Heart left ventricle (tissue), 16 donors: ENCODE data around the gene RNF2. TPM values are rescaled to one million over a fixed set of nuclear protein-coding genes. Genes with fewer than 3 reads are reported as not detected.

ENCODE experiments used
- ATAC-seq, 4 donors: fragments of 200-7000 bp; cut with Tn5 transposase; one replicate each; pipeline ENCODE4 v1.9.1; 2020 to 2022; ENCODE audit warnings: moderate library complexity in 4 of 4, mild to moderate bottlenecking in 3 of 4, moderate number of reproducible peaks in 1 of 4
- DNase-seq, 5 donors: peaks; one replicate each; pipeline ENCODE4 v3.0.0-alpha.2; 2020
- H3K27ac ChIP-seq, 12 donors: fragments of 200-600 bp; sonication (generic) in 4 of 12; one replicate each; pipeline versions ENCODE4 v1.5.0 to v1.8.0; 2016 to 2022; ENCODE audit warnings: mild to moderate bottlenecking in 2 of 12
- H3K27me3 ChIP-seq, 9 donors: fragments of 200-600 bp; sonication (generic) in 2 of 9; one replicate each; pipeline versions ENCODE4 v1.5.1 to v1.8.0; 2016 to 2022; ENCODE audit warnings: mild to moderate bottlenecking in 3 of 9
- H3K36me3 ChIP-seq, 9 donors: fragments of 200-600 bp; sonication (generic) in 2 of 9; one replicate each; pipeline versions ENCODE4 v1.5.0 to v1.8.0; 2018 to 2022; ENCODE audit warnings: mild to moderate bottlenecking in 2 of 9
- H3K4me1 ChIP-seq, 12 donors: fragments of 200-600 bp; sonication (generic) in 4 of 12; one replicate each; pipeline versions ENCODE4 v1.5.0 to v1.8.0; 2016 to 2022; ENCODE audit warnings: mild to moderate bottlenecking in 3 of 12
- H3K4me3 ChIP-seq, 12 donors: fragments of 200-600 bp; sonication (generic) in 4 of 12; one replicate each; pipeline versions ENCODE4 v1.5.0 to v1.8.0; 2017 to 2022; ENCODE audit warnings: mild to moderate bottlenecking in 9 of 12, moderate library complexity in 4 of 12
- H3K9me3 ChIP-seq, 12 donors: fragments of 200-600 bp; sonication (generic) in 4 of 12; one replicate each; pipeline versions ENCODE4 v1.5.0 to v1.8.0; 2016 to 2022; ENCODE audit warnings: mild to moderate bottlenecking in 1 of 12
- POLR2A ChIP-seq, 2 donors: fragments of 450-650 bp; IDR thresholded peaks; one replicate each; pipeline ENCODE4 v1.6.1; 2017; ENCODE audit warnings: antibody characterized with exemption in 2 of 2, mild to moderate bottlenecking in 2 of 2, moderate library complexity in 2 of 2
- WGBS, 4 donors: extraction: QIAGEN DNeasy Blood & Tissue Kit in 2 of 4; methylation state at CpG; one replicate each; pipeline versions ENCODE4 v1.1.5 to v1.1.7; 2013 to 2018; 5-methylcytosine and 5-hydroxymethylcytosine counted together
- intact Hi-C, 10 donors: fragments of 100-400 bp; cut with DNase I; formaldehyde crosslinking; loops; one replicate each; pipeline versions ENCODE4 v1.11.1 to v1.14.2; 2022
- polyA plus RNA-seq, 2 donors: library from polyadenylated mRNA; stranded (reverse); fragments of 200-250 nt; gene quantifications; one replicate each; pipeline ENCODE4 v1.2.3, GENCODE V29; 2013
- total RNA-seq, 9 donors: library from RNA; depleted of rRNA in 2 of 9; stranded (reverse); fragments of >200 nt in 2 of 9; fragmentation: NEBNext Ultra II Directional in 3 of 9; extraction: Animal tissue kit (Norgen Biotek cat#: 25700) in 3 of 9; gene quantifications; one replicate each; pipeline versions ENCODE4 v1.1.0 to v1.2.4, GENCODE V29; 2016 to 2023
- TF ChIP-seq, protein P1 (sequence below), 12 donors: fragments of 200-600 bp; sonication (generic) in 4 of 12; IDR thresholded peaks; one replicate each; pipeline versions ENCODE4 v1.5.0 to v1.8.0; 2018 to 2022; ENCODE audit warnings: antibody characterized with exemption in 12 of 12, mild to moderate bottlenecking in 5 of 12
- donor health status: ischemic (EF 13 %, LVEDD 7.1; RV severe dilation, severe dysfunction).
- donor health status: healthy with polysubstance abuse.
- donor health status: DM: no; HTN: yes; CAD: no.
- donor health status: DM: no; HTN: no; CAD: no.
- donor health status: ischemic (EF 25% LVEDD 6.9; RV normal size, moderate dysfunction).
- donor health status: ischemic (EF 25% LVEDD 5.7; RV mildly dilated, moderate dysfunction).
- donor health status: healthy.
- donor health status: DM: yes; HTN: yes; CAD: no.
- donor health status: ischemic (EF 35%, LVEDD 5.7; RV mildly dilated, moderate dysfunction).
- donor health status: nonischemic (EF 11% LVEDD 7.7; RV severe dilation, severe dysfunction).
- donor health status: DM: yes; HTN: yes; CAD: no.
- donor health status: PGD.
- donor health status: ischemic (EF 29% LVEDD 5.4; RV normal size, mild dysfunction).
- donor health status: nonischemic (EF 23%, LVEDD 6.1; RV moderate dilation, normal function).

The RNF2 gene
- total and polyA plus RNA-seq, 11 donors, result 2.7 to 18.6 (median 12.4) TPM

- intact Hi-C loops, result no loop called here
- Histone ChIP-seq H3K36me3 (no peaks in the 10 kb centered on the region), H3K27me3 (no peaks in the 10 kb centered on the region), H3K4me1 (peaks cover 0 to 18% (median 6%) of the 10 kb centered on the region in 12 donors), H3K9me3 (no peaks in the 10 kb centered on the region), H3K4me3 (no peak overlapping the region), H3K27ac (no peak overlapping the region)
- TF ChIP-seq, protein P1, sequence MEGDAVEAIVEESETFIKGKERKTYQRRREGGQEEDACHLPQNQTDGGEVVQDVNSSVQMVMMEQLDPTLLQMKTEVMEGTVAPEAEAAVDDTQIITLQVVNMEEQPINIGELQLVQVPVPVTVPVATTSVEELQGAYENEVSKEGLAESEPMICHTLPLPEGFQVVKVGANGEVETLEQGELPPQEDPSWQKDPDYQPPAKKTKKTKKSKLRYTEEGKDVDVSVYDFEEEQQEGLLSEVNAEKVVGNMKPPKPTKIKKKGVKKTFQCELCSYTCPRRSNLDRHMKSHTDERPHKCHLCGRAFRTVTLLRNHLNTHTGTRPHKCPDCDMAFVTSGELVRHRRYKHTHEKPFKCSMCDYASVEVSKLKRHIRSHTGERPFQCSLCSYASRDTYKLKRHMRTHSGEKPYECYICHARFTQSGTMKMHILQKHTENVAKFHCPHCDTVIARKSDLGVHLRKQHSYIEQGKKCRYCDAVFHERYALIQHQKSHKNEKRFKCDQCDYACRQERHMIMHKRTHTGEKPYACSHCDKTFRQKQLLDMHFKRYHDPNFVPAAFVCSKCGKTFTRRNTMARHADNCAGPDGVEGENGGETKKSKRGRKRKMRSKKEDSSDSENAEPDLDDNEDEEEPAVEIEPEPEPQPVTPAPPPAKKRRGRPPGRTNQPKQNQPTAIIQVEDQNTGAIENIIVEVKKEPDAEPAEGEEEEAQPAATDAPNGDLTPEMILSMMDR (IDR thresholded peaks at IDR 0.05), result no peak
- no peak for TF ChIP-seq POLR2A (IDR thresholded peaks at IDR 0.05)
- ATAC-seq (no peak), DNase-seq (no peak)
Observed at GRCh38 chr1:185070051-185070450, 24.7 kb downstream of the RNF2 start.

GRCh38 chr1:185073725-185074124 lies 28.4 kb downstream of the RNF2 start:
- intact Hi-C loops, result no loop called here
- Histone ChIP-seq H3K36me3 (no peaks in the 10 kb centered on the region), H3K4me1 (peaks cover 0 to 5% (median 0%) of the 10 kb centered on the region in 12 donors), H3K27me3 (no peaks in the 10 kb centered on the region), H3K4me3 (no peak overlapping the region), H3K27ac (no peak overlapping the region), H3K9me3 (no peaks in the 10 kb centered on the region)
- ATAC-seq (no peak), DNase-seq (no peak)
- TF ChIP-seq, protein P1 (IDR thresholded peaks at IDR 0.05), result no peak
- TF ChIP-seq POLR2A (IDR thresholded peaks at IDR 0.05), result no peak
- WGBS, 4 donors, result 95 to 99% (median 97%) methylated on average over 2 of the region's 2 CpGs

- no peak for DNase-seq
- Histone ChIP-seq H3K27ac (no peak overlapping the region), H3K4me1 (peaks cover 0 to 4% (median 0%) of the 10 kb centered on the region in 12 donors), H3K36me3 (no peaks in the 10 kb centered on the region), H3K27me3 (no peaks in the 10 kb centered on the region), H3K4me3 (no peak overlapping the region), H3K9me3 (no peaks in the 10 kb centered on the region)
- ATAC-seq, result no peak
- TF ChIP-seq, protein P1 (IDR thresholded peaks at IDR 0.05), result no peak
- no peak for TF ChIP-seq POLR2A (IDR thresholded peaks at IDR 0.05)
- intact Hi-C loops, result no loop called here
Observed at GRCh38 chr1:185074307-185074706, 28.9 kb downstream of the RNF2 start.

DNA sequence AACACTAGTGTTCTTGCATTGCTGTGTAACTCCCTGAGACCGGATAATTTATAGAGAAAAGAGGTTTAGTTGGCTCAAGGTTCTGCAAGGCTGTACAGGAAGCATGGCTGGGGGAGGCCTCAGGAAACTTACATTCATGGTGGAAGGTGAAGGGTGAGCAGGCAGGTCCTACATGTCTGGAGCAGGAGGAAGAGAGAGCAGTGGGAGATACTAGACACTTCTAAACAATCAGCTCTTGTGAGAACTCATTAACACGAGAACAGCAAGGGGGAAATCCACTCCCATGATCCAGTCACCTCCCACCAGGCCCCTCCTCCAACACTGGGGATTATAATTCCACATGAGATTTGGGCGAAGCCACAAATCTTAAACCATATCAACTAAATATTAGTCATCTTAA lies 30.1 kb downstream of the RNF2 start:
- intact Hi-C loops, result no loop called here
- no peak for TF ChIP-seq POLR2A (IDR thresholded peaks at IDR 0.05)
- TF ChIP-seq, protein P1 (IDR thresholded peaks at IDR 0.05), result no peak
- H3K9me3 ChIP-seq, result no peaks in the 10 kb centered on the region
- 70 to 81% (median 78%) methylated on average over 3 of the region's 3 CpGs for WGBS, 4 donors
- no peak overlapping the region for H3K27ac ChIP-seq
- ATAC-seq, result no peak
- peaks cover 0 to 4% (median 0%) of the 10 kb centered on the region in 12 donors for H3K4me1 ChIP-seq
- H3K36me3 ChIP-seq, result no peaks in the 10 kb centered on the region
- H3K27me3 ChIP-seq, result no peaks in the 10 kb centered on the region
- H3K4me3 ChIP-seq, result no peak overlapping the region
- no peak for DNase-seq
